Gastrocnemius medialis (tissue), 4 donors: Measurements from ENCODE around the gene TUBB8B.
"Not testable (repeated sequence)": the region's sequence is repeated elsewhere in the genome, so short reads cannot be mapped to it uniquely, and the experiment has no call there.

ENCODE experiments used
- CTCF ChIP-seq, 5 experiments: fragments of 450-650 bp in 3 of 5; fragments of 200-600 bp in 2 of 5; sonication (generic) in 2 of 5; IDR thresholded peaks in 4 of 5; conservative IDR thresholded peaks in 1 of 5; 1 replicate in 4 of 5; 2 replicates in 1 of 5; pipeline ENCODE4 v1.5.1; 2016 to 2019; ENCODE audit warnings: antibody characterized with exemption in 5 of 5, mild to moderate bottlenecking in 3 of 5, moderate library complexity in 3 of 5
- POLR2A ChIP-seq, 2 donors: fragments of 450-650 bp; IDR thresholded peaks; one replicate each; pipeline ENCODE4 v1.6.1; 2017; ENCODE audit warnings: antibody characterized with exemption in 2 of 2, mild to moderate bottlenecking in 2 of 2, moderate library complexity in 2 of 2

DNA sequence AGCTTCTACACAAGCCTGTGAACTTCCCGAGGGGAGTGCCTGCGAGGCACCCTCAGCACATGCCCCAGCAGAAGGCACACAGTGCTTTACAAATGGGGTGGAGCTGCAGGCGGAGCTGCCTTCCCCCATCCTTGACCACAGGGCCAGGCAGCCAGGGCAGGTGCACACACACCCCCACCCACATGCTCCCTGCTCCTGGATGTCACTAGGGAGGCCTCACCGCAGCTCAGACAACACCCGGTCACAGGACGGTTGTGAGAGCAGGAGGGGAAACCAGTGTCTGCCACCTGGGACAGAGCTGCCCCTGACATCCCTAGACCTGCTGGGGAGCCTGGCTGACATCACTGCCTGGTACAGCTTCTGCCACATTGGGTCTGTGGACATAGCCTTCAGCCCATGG is 39.7 kb upstream of the TUBB8B start:
- not testable (repeated sequence) for TF ChIP-seq POLR2A (IDR thresholded peaks at IDR 0.05); CTCF (IDR thresholded peaks at IDR 0.05 in 4 of 5, conservative IDR thresholded peaks at IDR 0.05 in 1 of 5)
